ENCODE results near the gene IQUB.

IQUB gene

GRCh38 chr7:123437447-123437995, 96.9 kb downstream of the IQUB start:
- no peak overlapping the region for H3K27ac ChIP-seq (ENCODE audit: low read length)
- no peaks in the 10 kb centered on the region for H3K27me3 ChIP-seq (ENCODE audit: low read depth, low read length)
- no peaks in the 10 kb centered on the region for H3K79me2 ChIP-seq (ENCODE audit: low read length)
- H3K4me3 ChIP-seq (ENCODE audit: low read length): no peak overlapping the region
- no peaks in the 10 kb centered on the region for H3K36me3 ChIP-seq (replicated peaks; ENCODE audit: low read depth, low read length)
- H3K9me3 ChIP-seq (ENCODE audit: insufficient read depth, low read length): no peaks in the 10 kb centered on the region
- H3K9ac ChIP-seq (ENCODE audit: low read length): no peak overlapping the region
- H3K4me2 ChIP-seq (ENCODE audit: low read length): no peak overlapping the region
- no peak overlapping the region for H2AFZ ChIP-seq (ENCODE audit: low read depth, low read length)
- TF ChIP-seq EZH2phosphoT487 (IDR thresholded peaks at IDR 0.05; ENCODE audit: low read depth) (no peak), CTCF (IDR thresholded peaks at IDR 0.05; ENCODE audit: low read depth, low read length) (no peak)
- H4K20me1 ChIP-seq (ENCODE audit: insufficient read depth, low read length): no peaks in the 10 kb centered on the region
- peaks cover 3% of the 10 kb centered on the region; the same call in 1 of the 2 replicates for H3K4me1 ChIP-seq (ENCODE audit: low read length)

- Histone ChIP-seq H3K79me2 (ENCODE audit: low read length) (no peaks in the 10 kb centered on the region), H3K9me3 (ENCODE audit: insufficient read depth, low read length) (no peaks in the 10 kb centered on the region), H3K9ac (ENCODE audit: low read length) (no peak overlapping the region), H3K4me1 (ENCODE audit: low read length) (peaks cover 4% of the 10 kb centered on the region; the same call in 1 of the 2 replicates), H3K36me3 (replicated peaks; ENCODE audit: low read depth, low read length) (no peaks in the 10 kb centered on the region), H3K27me3 (ENCODE audit: low read depth, low read length) (no peaks in the 10 kb centered on the region), H3K4me3 (ENCODE audit: low read length) (no peak overlapping the region), H4K20me1 (ENCODE audit: insufficient read depth, low read length) (no peaks in the 10 kb centered on the region), H2AFZ (ENCODE audit: low read depth, low read length) (no peak overlapping the region), H3K4me2 (ENCODE audit: low read length) (no peak overlapping the region), H3K27ac (ENCODE audit: low read length) (no peak overlapping the region)
- TF ChIP-seq EZH2phosphoT487 (IDR thresholded peaks at IDR 0.05; ENCODE audit: low read depth) (no peak), CTCF (IDR thresholded peaks at IDR 0.05; ENCODE audit: low read depth, low read length) (no peak)
Observed at GRCh38 chr7:123435080-123435700, 99.2 kb downstream of the IQUB start.

- Histone ChIP-seq H2AFZ (ENCODE audit: low read depth, low read length) (no peak overlapping the region), H3K27ac (ENCODE audit: low read length) (no peak overlapping the region), H3K9me3 (ENCODE audit: insufficient read depth, low read length) (no peaks in the 10 kb centered on the region), H3K9ac (ENCODE audit: low read length) (no peak overlapping the region), H3K79me2 (ENCODE audit: low read length) (no peaks in the 10 kb centered on the region), H3K36me3 (replicated peaks; ENCODE audit: low read depth, low read length) (no peaks in the 10 kb centered on the region), H3K4me3 (ENCODE audit: low read length) (no peak overlapping the region), H3K4me1 (ENCODE audit: low read length) (peaks cover 4% of the 10 kb centered on the region; the same call in 1 of the 2 replicates), H4K20me1 (ENCODE audit: insufficient read depth, low read length) (no peaks in the 10 kb centered on the region), H3K4me2 (ENCODE audit: low read length) (no peak overlapping the region), H3K27me3 (ENCODE audit: low read depth, low read length) (no peaks in the 10 kb centered on the region)
- TF ChIP-seq EZH2phosphoT487 (IDR thresholded peaks at IDR 0.05; ENCODE audit: low read depth) (no peak), CTCF (IDR thresholded peaks at IDR 0.05; ENCODE audit: low read depth, low read length) (no peak)
Observed at GRCh38 chr7:123433665-123434064, 100.7 kb downstream of the IQUB start.

GRCh38 chr7:123432601-123433000, 101.8 kb downstream of the IQUB start:
- no peaks in the 10 kb centered on the region for H3K27me3 ChIP-seq (ENCODE audit: low read depth, low read length)
- peaks cover 4% of the 10 kb centered on the region; the same call in 1 of the 2 replicates for H3K4me1 ChIP-seq (ENCODE audit: low read length)
- no peak overlapping the region for H3K4me2 ChIP-seq (ENCODE audit: low read length)
- no peaks in the 10 kb centered on the region for H3K9me3 ChIP-seq (ENCODE audit: insufficient read depth, low read length)
- H3K36me3 ChIP-seq (replicated peaks; ENCODE audit: low read depth, low read length): no peaks in the 10 kb centered on the region
- H3K4me3 ChIP-seq (ENCODE audit: low read length): no peak overlapping the region
- TF ChIP-seq CTCF (IDR thresholded peaks at IDR 0.05; ENCODE audit: low read depth, low read length): no peak
- TF ChIP-seq EZH2phosphoT487 (IDR thresholded peaks at IDR 0.05; ENCODE audit: low read depth): no peak
- H4K20me1 ChIP-seq (ENCODE audit: insufficient read depth, low read length): no peaks in the 10 kb centered on the region
- no peaks in the 10 kb centered on the region for H3K79me2 ChIP-seq (ENCODE audit: low read length)
- H2AFZ ChIP-seq (ENCODE audit: low read depth, low read length): no peak overlapping the region
- H3K9ac ChIP-seq (ENCODE audit: low read length): no peak overlapping the region
- no peak overlapping the region for H3K27ac ChIP-seq (ENCODE audit: low read length)

All from OCI-LY3 (cell line).